Sigmoid colon (tissue), 7 donors: ENCODE measurements around the gene ZNF507. TPM values are rescaled to one million over a fixed set of nuclear protein-coding genes. Genes with fewer than 3 reads are reported as not detected.

Experiments
- DNase-seq: peaks from one replicate; pipeline ENCODE4 v3.0.0-alpha.2; 2019
- H3K27ac ChIP-seq, 4 donors: fragments of 200-600 bp; sonication (generic); one replicate each; pipeline ENCODE4 v1.5.1; 2016 to 2019; ENCODE audit warnings: mild to moderate bottlenecking in 1 of 4
- H3K27me3 ChIP-seq, 3 donors: fragments of 200-600 bp; sonication (generic); one replicate each; pipeline ENCODE4 v1.5.1; 2019; ENCODE audit warnings: mild to moderate bottlenecking in 1 of 3
- H3K36me3 ChIP-seq, 4 donors: fragments of 200-600 bp; sonication (generic); one replicate each; pipeline ENCODE4 v1.5.1; 2016 to 2019
- H3K4me1 ChIP-seq, 4 donors: fragments of 200-600 bp; sonication (generic); one replicate each; pipeline ENCODE4 v1.5.1; 2017 to 2019
- H3K4me3 ChIP-seq, 4 donors: fragments of 200-600 bp; sonication (generic); one replicate each; pipeline ENCODE4 v1.5.1; 2017 to 2019; ENCODE audit warnings: mild to moderate bottlenecking in 2 of 4, moderate library complexity in 1 of 4
- H3K9me3 ChIP-seq, 4 donors: fragments of 200-600 bp in 3 of 4; sonication (generic) in 3 of 4; one replicate each; pipeline versions ENCODE4 v1.5.1 to v1.6.1; 2013 to 2019
- EP300 ChIP-seq, 4 donors: sonication (generic); formaldehyde crosslinking; IDR thresholded peaks; one replicate each; pipeline ENCODE4 v1.6.1; 2017; ENCODE audit warnings: antibody characterized with exemption in 4 of 4
- POLR2A ChIP-seq, 2 donors: fragments of 450-650 bp; IDR thresholded peaks; one replicate each; pipeline ENCODE4 v1.6.1; 2016; ENCODE audit warnings: antibody characterized with exemption in 2 of 2, mild to moderate bottlenecking in 2 of 2, moderate library complexity in 2 of 2
- POLR2AphosphoS5 ChIP-seq, 4 donors: sonication (generic); formaldehyde crosslinking; IDR thresholded peaks; one replicate each; pipeline ENCODE4 v1.6.1; 2017; ENCODE audit warnings: antibody characterized with exemption in 4 of 4
- WGBS, 2 donors: extraction: QIAGEN DNeasy Blood & Tissue Kit; methylation state at CpG; one replicate each; pipeline ENCODE4 v1.1.7; 2013; 5-methylcytosine and 5-hydroxymethylcytosine counted together
- intact Hi-C: fragments of 100-400 bp; cut with DNase I; formaldehyde crosslinking; loops from one replicate; pipeline ENCODE4 v1.15.1; 2023
- polyA plus RNA-seq, 3 donors: library from polyadenylated mRNA; stranded (reverse); fragments of 200-250 nt; gene quantifications; one replicate each; pipeline ENCODE4 v1.2.3, GENCODE V29; 2013
- total RNA-seq, 4 donors: library from RNA; depleted of rRNA; stranded (reverse); fragments of >200 nt; gene quantifications; one replicate each; pipeline ENCODE4 v1.1.0, GENCODE V29; 2016
- TF ChIP-seq, protein P1 (sequence below), 4 experiments: fragments of 450-650 bp in 3 of 4; fragments of 200-600 bp in 1 of 4; IDR thresholded peaks; one replicate each; pipeline ENCODE4 v1.5.1; 2016 to 2019; ENCODE audit warnings: antibody characterized with exemption in 4 of 4, mild to moderate bottlenecking in 3 of 4, moderate library complexity in 2 of 4
- donor health status: healthy with polysubstance abuse.
- donor health status: Bipolar disorder and iron deficiency.
- donor health status: healthy.

Gene ZNF507
- total and polyA plus RNA-seq, 7 donors, result 2.1 to 27.1 (median 19.3) TPM

DNA sequence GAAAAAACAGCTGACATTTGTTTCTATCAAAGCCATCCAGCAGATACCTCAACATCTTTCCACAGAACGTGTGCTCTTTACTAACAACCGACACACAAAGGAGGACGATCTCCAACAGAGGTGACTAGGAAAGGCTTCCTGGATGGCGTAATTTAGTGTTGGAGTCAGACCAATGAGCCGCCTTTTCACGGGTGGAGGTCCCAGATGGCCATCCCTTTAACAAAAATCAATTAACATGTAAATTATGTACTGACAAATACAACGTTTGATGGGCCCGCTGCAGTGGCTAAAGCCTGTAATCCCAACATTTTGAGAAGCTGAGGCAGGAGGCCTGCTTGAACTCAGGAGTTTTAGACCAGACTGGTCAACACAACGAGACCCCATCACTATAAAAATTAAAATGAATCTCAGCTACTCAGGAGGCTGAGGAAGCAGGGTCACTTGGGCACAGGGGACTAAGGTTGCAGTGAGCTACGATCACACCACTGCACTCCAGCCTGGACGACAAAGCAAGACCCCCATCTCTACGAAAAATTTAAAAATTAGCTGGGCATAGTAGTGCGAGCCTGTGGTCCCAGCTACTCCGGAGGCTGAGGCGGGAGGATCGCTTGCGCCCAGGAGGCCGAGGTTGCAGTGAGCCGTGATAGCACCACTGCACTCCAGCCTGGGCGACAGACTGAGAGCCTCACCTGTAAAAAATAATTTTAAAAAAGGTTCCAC is 59.0 kb downstream of the ZNF507 start:
- H3K9me3 ChIP-seq, result no peaks in the 10 kb centered on the region
- intact Hi-C loops, result no loop called here
- peaks cover 0 to under 1% (median 0%) of the 10 kb centered on the region in 4 donors for H3K36me3 ChIP-seq
- peak overlapping the region; percentile 96 to 100 (median 98) for H3K27ac ChIP-seq
- H3K4me3 ChIP-seq, result peak overlapping the region; percentile 71 to 97 (median 84)
- WGBS, 2 donors, result 78 to 82% methylated on average over 20 of the region's 20 CpGs
- TF ChIP-seq POLR2AphosphoS5 (IDR thresholded peaks at IDR 0.05), result no peak
- no peaks in the 10 kb centered on the region for H3K27me3 ChIP-seq
- H3K4me1 ChIP-seq, result peaks cover 0 to 23% (median 15%) of the 10 kb centered on the region in 4 donors
- DNase-seq, result no peak

DNA sequence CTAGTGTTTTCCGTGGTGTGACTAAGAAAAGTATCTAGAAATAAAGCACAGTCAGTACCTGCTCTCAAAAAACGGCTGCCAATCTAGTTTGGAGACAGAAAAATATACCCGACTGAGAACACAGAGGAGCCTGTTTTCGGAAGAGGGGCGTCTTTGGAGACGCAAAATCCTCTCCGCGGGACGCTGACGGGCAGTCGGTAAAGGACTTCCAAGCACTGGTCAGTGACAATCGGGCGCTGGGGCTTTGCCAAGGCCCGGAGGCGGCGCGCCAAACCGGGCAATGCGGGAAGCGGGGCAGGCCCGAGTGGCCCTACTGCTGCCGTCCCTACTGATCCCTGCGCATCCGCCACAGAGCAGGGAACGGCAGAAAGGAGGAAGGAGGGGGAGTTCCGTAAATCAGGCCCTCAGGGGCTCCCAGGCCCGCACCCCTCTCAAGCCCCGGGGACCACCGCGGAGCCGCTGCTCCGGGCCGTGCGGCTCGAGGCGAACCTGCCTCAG is 59.6 kb downstream of the ZNF507 start:
- Histone ChIP-seq H3K9me3 (no peaks in the 10 kb centered on the region), H3K27me3 (no peaks in the 10 kb centered on the region), H3K36me3 (peaks cover 0 to 6% (median 0%) of the 10 kb centered on the region in 4 donors), H3K4me3 (peak overlapping the region; percentile 71 to 97 (median 84)), H3K4me1 (peaks cover 0 to 23% (median 15%) of the 10 kb centered on the region in 4 donors), H3K27ac (peak overlapping the region; percentile 96 to 100 (median 98))
- TF ChIP-seq POLR2AphosphoS5 (IDR thresholded peaks at IDR 0.05) (no peak), POLR2A (IDR thresholded peaks at IDR 0.05) (no peak), EP300 (IDR thresholded peaks at IDR 0.05) (no peak)
- TF ChIP-seq, protein P1, sequence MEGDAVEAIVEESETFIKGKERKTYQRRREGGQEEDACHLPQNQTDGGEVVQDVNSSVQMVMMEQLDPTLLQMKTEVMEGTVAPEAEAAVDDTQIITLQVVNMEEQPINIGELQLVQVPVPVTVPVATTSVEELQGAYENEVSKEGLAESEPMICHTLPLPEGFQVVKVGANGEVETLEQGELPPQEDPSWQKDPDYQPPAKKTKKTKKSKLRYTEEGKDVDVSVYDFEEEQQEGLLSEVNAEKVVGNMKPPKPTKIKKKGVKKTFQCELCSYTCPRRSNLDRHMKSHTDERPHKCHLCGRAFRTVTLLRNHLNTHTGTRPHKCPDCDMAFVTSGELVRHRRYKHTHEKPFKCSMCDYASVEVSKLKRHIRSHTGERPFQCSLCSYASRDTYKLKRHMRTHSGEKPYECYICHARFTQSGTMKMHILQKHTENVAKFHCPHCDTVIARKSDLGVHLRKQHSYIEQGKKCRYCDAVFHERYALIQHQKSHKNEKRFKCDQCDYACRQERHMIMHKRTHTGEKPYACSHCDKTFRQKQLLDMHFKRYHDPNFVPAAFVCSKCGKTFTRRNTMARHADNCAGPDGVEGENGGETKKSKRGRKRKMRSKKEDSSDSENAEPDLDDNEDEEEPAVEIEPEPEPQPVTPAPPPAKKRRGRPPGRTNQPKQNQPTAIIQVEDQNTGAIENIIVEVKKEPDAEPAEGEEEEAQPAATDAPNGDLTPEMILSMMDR (IDR thresholded peaks at IDR 0.05), result no peak
- intact Hi-C loops, result loop anchor here (5.0 kb wide), 2 partner anchors 33 to 58 kb away; partner anchors contain the start of gene ZNF507
- DNase-seq, result peak; percentile 80
- 1% methylated on average over 36 of the region's 36 CpGs for WGBS, 2 donors

DNA sequence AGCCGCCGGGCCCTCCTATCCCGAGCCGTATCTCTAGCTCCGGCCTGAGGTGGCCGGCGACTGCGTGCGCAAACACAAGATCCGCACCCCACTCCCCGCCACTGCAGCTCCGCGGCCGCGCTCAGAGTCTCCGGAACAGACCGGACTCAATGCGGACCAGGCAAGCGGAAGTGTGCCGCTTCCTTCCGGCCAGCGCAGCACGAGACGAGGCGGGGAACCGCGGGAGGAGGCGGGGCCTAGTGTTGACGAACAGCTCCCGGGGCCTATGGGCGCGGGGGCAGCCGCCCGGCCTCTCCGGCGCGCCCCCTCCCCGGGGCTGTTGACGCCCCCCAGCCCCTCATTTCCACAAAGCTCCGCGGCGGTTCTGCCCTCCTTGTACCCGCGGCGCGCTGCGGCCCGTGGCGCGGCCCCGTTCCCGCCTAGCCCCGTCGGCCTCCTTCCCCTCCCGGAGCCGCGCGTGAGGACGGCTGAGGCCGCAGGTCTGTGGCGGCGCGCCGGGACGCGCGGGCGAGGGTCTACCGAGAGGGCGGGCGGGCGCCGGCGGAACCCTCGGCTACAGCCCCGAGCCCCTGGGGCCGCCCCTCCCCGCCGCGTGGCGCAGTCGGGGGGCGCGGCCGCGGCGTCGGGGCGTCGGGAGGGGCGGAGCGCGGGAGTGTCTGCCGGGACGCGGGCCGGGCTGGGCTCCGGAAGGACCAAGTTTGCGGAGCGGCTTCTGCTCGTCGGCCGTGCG is 60.2 kb downstream of the ZNF507 start, which contains the start of gene DPY19L3:
TSS of gene DPY19L3 (plus strand) at position 340 of the 730 bp plus-strand sequence. CDS start 2,484 bp downstream, outside the sequence.
- intact Hi-C loops, result loop anchor here (2.0 to 5.0 kb wide), 3 partner anchors 33 to 175 kb away; partner anchors contain the start of genes PDCD5 and ZNF507
- H3K4me1 ChIP-seq, result peaks cover 0 to 23% (median 15%) of the 10 kb centered on the region in 4 donors
- H3K27me3 ChIP-seq, result no peaks in the 10 kb centered on the region
- peak within 1 kb of the TSS; percentile 71 to 97 (median 84) for H3K4me3 ChIP-seq
- H3K27ac ChIP-seq, result peak within 1 kb of the TSS; percentile 96 to 100 (median 98)
- TF ChIP-seq POLR2AphosphoS5 (IDR thresholded peaks at IDR 0.05) (peak; percentile 95 to 98 (median 97)), POLR2A (IDR thresholded peaks at IDR 0.05) (peak; percentile 86 to 89), EP300 (IDR thresholded peaks at IDR 0.05) (peak in 1 of 4 donors; percentile 15)
- TF ChIP-seq, protein P1 (IDR thresholded peaks at IDR 0.05), result no peak
- H3K36me3 ChIP-seq, result peaks cover 0 to 9% (median 0%) of the 10 kb centered on the region in 4 donors
- peak; percentile 98 for DNase-seq
- WGBS, 2 donors, result 1% methylated on average over 104 of the region's 104 CpGs
- H3K9me3 ChIP-seq, result no peaks in the 10 kb centered on the region

DNA sequence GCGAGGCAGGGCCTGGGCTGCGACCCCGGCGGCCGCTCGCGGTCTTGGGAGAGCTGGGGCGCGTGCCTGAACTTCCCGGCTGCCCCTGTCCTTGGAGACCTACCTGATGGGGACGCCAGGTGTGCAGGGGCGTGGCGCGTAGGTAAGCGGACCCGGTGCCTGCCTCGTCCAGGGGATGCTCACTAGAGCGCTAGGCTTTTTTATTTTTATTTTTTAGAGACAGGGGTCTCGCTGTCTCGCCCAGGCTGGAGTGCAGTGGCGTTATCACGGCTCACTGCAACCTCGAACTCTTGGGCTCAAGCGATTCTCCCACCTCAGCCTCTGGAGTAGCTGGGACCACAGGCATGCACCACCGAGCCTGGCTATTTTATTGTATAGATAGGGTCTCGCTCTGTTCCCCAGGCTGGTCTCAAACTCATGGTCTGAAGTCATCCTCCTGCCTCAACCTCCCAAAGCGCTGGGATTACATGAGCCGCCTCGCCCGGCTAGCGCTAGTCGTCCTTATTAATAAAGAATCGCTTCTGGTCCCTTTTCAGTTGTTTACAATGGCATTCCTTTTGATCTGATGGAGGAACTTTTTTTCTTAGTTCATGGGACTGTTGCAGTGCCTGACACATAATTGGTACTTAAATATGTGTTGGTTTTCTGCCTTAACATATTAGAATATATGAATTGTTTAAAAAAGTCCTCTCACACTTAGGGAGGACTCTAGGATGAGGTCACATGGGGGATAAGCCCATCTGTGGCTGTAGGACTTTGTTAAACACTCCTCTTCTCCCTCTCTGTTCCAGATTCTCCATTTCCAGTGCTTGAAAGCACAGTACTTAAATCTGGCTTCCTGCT is 61.0 kb downstream of the ZNF507 start:
- Histone ChIP-seq H3K27me3 (no peaks in the 10 kb centered on the region), H3K27ac (peak overlapping the region; percentile 96 to 100 (median 98)), H3K36me3 (peaks cover under 1 to 16% (median 3%) of the 10 kb centered on the region in 4 donors), H3K4me1 (peaks cover 0 to 23% (median 15%) of the 10 kb centered on the region in 4 donors), H3K4me3 (peak overlapping the region; percentile 71 to 97 (median 84)), H3K9me3 (no peaks in the 10 kb centered on the region)
- intact Hi-C loops, result loop anchor here (2.0 to 5.0 kb wide), 3 partner anchors 34 to 174 kb away; partner anchors contain the start of genes PDCD5 and ZNF507
- no peak for DNase-seq
- 12 to 13% methylated on average over 33 of the region's 33 CpGs for WGBS, 2 donors
- TF ChIP-seq POLR2AphosphoS5 (IDR thresholded peaks at IDR 0.05) (peak in 2 of 4 donors; percentile 44 to 50), EP300 (IDR thresholded peaks at IDR 0.05) (no peak)
